GM10248 (cell line): ENCODE data around the gene PC.
A peak's percentile ranks its signal among the peaks of the same experiment; 100 is the strongest.

Source experiments
- CTCF ChIA-PET: fragments of 300-600 bp; sonication (Branson Sonifier 250); formaldehyde crosslinking; extraction: SDS; loops from one replicate; lab custom pipeline; 2021; ENCODE audit warnings: antibody characterized with exemption; lab: Yijun Ruan, JAX
- POLR2A ChIA-PET: fragments of 350-650 bp; sonication (Branson Sonifier 250); formaldehyde crosslinking; extraction: SDS; loops from one replicate; lab custom pipeline; 2020; ENCODE audit warnings: antibody characterized with exemption; lab: Yijun Ruan, JAX
- DNase-seq: peaks from one replicate; pipeline ENCODE4 v3.0.0; 2012; ENCODE audit errors: extremely low spot score
- TF ChIP-seq, protein P1 (sequence below): IDR thresholded peaks from 2 replicates; pipeline ENCODE4 v1.5.1; 2012; ENCODE audit warnings: mild to moderate bottlenecking, low read depth; ENCODE audit errors: extremely low read depth, missing control alignments, control extremely low read depth

PC gene

DNA sequence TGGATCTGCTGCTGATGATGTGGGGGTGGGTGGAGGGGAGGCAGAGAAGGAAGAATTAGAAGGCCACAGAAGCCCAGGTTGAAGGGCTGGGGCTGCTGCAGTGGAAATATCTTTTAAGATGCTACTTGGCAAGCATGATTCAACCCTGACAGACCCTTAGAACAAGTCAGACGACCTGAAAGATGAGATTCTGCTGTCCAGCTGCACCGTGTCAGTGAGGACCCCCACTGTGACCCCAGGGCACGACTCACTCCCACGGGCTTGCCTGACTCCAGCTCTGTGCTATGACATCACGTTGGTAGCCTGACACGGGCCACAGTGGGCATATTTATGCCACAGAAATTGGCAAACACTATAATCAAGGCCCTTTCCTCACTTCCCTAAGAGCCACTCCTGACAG, 65.3 kb downstream of the PC start:
- TF ChIP-seq, protein P1, sequence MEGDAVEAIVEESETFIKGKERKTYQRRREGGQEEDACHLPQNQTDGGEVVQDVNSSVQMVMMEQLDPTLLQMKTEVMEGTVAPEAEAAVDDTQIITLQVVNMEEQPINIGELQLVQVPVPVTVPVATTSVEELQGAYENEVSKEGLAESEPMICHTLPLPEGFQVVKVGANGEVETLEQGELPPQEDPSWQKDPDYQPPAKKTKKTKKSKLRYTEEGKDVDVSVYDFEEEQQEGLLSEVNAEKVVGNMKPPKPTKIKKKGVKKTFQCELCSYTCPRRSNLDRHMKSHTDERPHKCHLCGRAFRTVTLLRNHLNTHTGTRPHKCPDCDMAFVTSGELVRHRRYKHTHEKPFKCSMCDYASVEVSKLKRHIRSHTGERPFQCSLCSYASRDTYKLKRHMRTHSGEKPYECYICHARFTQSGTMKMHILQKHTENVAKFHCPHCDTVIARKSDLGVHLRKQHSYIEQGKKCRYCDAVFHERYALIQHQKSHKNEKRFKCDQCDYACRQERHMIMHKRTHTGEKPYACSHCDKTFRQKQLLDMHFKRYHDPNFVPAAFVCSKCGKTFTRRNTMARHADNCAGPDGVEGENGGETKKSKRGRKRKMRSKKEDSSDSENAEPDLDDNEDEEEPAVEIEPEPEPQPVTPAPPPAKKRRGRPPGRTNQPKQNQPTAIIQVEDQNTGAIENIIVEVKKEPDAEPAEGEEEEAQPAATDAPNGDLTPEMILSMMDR = no peak
- ChIA-PET POLR2A (no interaction called here), CTCF (interaction anchor here (1.1 to 2.0 kb wide), 3 partner anchors 10 to 413 kb away, joined by 3 to 13 read pairs (median 3); partner anchors contain the start of gene DPP3)
- DNase-seq = no peak

DNA sequence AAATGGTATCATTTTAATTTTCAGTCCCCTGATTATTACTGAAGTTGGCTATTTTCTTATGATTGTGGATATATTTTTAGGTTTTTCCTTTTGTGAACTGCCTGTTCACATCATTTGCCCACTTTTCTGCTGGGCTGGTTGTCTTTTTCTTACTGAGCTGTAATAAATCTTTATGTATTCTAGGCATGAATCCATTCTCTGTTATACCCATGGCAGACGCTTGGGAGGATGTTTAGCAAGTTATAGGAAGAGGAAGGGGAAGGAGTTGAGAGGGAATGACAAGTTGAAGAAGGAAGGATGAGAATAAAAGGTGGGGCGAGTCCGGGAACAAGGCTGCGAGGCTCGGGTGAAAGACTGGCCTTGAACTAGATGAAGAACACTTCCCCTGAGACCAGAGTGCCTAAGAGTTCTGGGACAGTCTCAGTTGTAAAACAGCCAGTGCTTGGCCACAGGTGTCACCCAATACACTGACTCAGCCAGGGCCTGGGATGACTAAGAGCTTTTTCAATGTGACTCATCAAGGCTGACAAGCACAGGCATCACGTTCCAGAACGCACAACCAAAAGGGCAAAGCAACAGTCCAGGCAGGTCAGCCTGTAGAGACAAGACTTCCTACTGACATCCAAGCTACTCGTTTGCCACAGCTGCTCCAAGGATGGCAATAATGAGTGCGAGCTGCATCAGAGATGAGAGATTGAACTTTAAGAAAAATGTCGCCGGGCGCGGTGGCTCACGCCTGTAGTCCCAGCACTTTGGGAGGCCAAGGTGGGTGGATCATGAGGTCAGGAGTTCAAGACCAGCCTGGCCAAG, 66.1 kb downstream of the PC start:
- peak; percentile 90 for DNase-seq
- TF ChIP-seq, protein P1 = no peak
- POLR2A ChIA-PET = no interaction called here
- CTCF ChIA-PET = interaction anchor here (1.1 to 2.0 kb wide), 2 partner anchors 9 to 73 kb away, joined by 3 to 13 read pairs; no protein-coding TSS in a partner anchor

DNA sequence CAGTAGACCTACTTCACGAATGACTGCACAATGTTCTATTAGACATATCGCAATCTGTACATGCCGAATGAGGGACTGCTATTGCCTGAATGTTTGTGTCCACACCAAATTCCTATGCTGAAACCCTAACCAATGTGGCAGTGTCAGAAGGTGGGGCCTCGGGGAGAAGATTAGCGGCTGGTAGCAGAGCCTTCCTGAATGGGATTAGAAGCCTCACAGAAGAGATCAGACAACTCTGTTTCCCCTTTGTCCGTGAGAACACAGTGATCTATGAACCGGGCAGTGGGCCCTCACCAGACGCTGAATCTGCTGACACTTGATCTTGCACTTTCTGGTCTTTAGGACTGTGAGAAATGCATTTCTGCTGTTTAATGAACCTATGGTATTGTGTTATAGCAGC, 68.2 kb downstream of the PC start:
- POLR2A ChIA-PET = no interaction called here
- CTCF ChIA-PET = interaction anchor here (1.2 kb wide), 1 partner anchor 123 kb away, joined by 3 read pairs; no protein-coding TSS in a partner anchor
- DNase-seq = no peak
- TF ChIP-seq, protein P1 = no peak

DNA sequence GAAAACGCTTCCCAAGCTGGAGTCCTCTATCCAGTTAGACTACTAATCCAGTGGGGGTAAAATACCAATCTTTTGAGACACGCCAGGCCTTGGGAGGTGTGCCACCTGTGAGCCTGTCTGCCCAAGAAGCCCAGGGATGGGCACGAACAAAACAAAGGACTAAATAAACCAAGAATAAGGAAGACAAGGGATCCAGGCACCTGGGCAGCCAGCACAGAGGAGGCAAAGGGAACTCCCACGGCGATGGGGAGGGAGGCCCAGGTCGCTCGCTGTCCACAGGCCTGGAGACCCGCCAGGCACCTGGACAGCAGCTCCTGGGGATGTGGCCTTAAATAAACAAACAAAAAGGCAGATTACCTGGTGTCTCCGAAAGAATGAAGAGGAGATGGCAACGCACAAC, 69.9 kb downstream of the PC start:
- POLR2A ChIA-PET = no interaction called here
- CTCF ChIA-PET = interaction anchor here (1.2 kb wide), 1 partner anchor 180 kb away, joined by 3 read pairs; no protein-coding TSS in a partner anchor
- DNase-seq = no peak
- TF ChIP-seq, protein P1 = no peak

DNA sequence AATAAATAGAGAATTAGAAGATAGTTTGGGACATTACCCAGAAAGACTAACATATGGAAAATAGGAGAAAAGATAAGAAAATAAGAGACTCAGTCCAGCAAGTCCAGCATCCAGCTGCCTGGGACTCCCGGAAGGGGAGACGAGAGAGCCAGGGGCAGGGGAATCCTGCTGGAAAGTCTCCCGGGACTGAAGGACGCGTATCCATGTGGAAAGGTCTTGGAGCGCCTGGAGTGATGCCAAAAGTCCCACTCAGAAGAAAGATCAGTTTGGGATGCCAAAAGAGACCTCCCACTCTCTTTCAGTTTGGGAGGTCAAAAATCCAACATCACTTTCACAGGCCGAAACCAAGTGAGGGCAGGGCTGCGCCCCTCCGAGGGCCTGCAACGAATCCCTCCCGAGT, 70.7 kb downstream of the PC start:
- POLR2A ChIA-PET = no interaction called here
- TF ChIP-seq, protein P1 = no peak
- DNase-seq = no peak
- CTCF ChIA-PET = interaction anchor here (0.9 to 1.7 kb wide), 4 partner anchors 9 to 195 kb away, joined by 3 to 5 read pairs (median 4); no protein-coding TSS in a partner anchor

DNA sequence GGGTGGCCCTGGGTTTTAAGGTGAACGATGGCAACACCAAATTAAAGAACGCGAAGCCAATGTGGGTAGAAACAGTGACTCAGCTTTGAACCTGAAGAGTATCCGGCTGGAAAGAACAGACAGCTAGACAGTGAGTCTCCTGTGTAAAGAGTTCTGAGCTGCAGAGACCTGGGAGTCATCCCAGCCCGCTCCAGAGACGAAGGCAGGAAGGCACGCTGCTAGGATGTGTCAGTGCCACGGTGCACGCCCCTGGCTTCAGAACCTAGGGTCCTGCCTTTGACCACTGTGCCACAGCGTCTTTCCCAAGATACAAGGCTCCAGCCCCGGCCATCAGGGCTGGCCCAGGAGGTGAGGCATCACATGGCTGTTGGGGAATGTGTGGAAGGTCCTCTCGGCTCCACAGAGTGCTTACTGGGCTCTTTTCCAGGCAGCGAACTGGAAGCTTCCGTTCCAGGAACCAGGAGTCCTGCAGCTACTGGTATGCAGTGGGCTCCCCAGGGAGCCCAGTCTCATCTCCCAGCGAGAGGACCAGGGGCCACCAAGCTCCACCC, 71.4 kb downstream of the PC start:
- TF ChIP-seq, protein P1 = no peak
- ChIA-PET POLR2A (no interaction called here), CTCF (interaction anchor here (0.9 to 1.7 kb wide), 4 partner anchors 8 to 194 kb away, joined by 3 to 5 read pairs (median 4); no protein-coding TSS in a partner anchor)
- DNase-seq = no peak
